ENCODE measurements around the gene KRI1.

DNA sequence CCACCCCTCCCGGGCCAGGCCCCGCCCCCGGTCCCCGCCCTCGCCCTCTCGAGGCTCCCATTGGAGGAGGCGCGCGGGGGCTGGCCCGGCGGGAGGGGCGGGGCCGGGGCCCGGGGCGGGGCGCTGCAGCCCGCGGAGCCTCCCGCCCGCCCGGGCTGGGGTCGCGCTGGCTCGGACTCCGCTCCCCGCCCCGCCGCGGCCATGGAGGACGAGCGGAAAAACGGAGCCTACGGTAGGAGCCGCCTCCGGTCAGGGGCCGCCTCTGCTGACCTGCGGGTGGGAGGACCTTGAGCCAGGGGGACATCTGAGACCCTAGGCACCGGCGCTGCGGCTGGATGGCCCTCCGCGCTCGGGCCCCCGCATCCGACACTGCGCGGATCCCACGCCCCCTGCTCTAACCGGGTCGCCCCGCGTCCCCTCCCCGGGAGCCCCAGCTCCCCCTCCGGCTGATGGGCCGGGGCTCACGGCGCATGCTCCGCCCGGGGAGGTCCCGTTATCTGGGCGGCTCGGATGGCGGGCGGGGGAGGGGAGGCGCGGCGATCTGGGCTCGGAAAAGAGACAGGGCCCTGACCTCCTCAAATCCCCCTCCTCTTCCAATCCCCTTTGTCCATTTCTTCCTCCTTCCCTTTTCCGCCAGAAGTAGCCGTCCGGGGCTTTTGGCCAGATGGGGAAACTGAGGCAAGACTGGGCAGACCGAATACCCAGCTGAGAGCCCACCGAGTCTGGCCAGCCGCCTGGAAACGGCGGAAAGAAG lies 36.7 kb upstream of the KRI1 start:
- TF ChIP-seq, protein P1, sequence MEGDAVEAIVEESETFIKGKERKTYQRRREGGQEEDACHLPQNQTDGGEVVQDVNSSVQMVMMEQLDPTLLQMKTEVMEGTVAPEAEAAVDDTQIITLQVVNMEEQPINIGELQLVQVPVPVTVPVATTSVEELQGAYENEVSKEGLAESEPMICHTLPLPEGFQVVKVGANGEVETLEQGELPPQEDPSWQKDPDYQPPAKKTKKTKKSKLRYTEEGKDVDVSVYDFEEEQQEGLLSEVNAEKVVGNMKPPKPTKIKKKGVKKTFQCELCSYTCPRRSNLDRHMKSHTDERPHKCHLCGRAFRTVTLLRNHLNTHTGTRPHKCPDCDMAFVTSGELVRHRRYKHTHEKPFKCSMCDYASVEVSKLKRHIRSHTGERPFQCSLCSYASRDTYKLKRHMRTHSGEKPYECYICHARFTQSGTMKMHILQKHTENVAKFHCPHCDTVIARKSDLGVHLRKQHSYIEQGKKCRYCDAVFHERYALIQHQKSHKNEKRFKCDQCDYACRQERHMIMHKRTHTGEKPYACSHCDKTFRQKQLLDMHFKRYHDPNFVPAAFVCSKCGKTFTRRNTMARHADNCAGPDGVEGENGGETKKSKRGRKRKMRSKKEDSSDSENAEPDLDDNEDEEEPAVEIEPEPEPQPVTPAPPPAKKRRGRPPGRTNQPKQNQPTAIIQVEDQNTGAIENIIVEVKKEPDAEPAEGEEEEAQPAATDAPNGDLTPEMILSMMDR (IDR thresholded peaks at IDR 0.05) = no peak
- TF ChIP-seq POLR2A (IDR thresholded peaks at IDR 0.05) = peak; percentile 46 to 66
